ENCODE results near the gene MINK1.
A peak's percentile ranks its signal among the peaks of the same experiment; 100 is the strongest.
"Not testable (repeated sequence)": the region's sequence is repeated elsewhere in the genome, so short reads cannot be mapped to it uniquely, and the experiment has no call there.

Gene MINK1

DNA sequence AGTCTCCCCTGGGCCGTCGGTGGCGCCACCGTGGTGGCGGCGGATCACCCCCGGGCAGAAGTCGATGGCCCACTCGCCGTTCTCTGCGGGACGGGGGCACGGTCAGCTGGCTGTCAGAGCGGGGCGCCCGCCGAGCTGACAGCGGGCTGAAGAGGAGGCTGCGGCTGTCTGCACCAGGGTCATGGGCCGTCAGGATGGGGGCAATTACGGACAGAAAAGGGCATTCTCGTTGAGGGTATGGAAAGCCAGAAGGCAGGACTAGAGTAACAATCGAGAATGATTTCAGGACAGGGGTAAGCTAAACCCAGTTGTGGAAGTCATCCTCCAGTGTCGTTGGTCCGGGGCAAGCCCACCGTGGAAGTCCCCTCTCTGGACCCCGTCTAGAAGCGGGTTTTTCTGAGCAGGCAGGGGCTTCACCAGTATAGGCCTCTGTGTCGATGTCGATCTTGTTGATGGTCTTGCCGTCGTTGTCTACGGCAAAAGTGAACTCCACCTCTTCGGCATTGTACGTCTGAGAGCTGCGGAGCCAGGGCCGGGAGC lies 68.0 kb downstream of the MINK1 start:
- DNase-seq, result no peak

DNA sequence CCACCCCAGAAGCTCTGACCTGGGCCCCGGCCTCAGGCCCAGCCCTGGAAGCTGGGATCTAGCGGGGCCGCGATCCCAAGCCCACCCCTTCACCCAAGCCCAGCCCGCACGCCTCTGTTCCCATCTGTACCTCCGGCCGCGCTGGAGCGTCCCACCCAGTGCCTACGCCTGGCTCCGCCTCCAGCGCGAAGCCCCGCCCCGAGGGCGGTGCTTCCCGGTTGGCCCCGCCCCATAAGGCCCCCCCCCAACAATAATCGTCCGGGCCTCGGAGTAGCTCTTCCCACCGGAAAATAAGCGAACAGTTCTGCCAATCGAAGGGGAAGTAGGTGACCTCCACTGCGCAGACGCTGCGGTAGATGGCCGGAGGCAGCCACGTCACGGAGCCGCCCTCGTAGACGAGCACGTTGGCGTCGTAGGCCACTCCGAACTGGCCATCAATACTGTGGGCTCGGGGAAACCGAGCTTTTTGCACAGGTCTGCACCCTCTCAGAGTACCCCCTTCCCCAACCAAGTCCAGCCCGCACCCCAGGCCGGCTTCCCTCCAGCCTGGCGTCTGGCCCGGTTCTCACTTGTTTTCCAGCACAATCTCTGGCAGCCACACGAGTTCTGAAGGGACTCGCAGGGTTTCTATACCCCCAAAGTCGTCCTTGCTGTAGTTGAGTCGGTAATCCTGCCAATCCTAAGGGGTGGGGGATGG lies 68.7 kb downstream of the MINK1 start:
- DNase-seq, result no peak

DNA sequence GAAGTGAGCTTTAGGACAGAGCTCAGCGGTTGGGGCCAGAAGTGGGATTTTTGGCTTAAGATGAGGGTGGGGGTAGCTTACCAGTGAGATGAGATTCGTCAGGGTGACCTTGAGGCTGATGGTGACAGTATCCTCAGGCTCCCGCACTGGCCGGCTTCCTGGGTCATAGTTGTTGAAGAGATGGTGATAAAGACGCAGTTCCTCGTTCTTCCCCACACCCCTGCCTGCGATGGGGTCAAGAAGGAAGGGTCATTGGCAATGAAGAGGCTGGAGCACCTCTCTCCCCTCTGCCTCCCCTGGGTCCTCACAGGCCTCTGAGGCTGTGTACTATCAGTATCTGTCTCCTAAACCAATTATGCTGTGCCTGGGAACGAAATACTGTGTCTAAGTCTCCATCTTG lies 69.4 kb downstream of the MINK1 start:
- DNase-seq, result no peak

DNA sequence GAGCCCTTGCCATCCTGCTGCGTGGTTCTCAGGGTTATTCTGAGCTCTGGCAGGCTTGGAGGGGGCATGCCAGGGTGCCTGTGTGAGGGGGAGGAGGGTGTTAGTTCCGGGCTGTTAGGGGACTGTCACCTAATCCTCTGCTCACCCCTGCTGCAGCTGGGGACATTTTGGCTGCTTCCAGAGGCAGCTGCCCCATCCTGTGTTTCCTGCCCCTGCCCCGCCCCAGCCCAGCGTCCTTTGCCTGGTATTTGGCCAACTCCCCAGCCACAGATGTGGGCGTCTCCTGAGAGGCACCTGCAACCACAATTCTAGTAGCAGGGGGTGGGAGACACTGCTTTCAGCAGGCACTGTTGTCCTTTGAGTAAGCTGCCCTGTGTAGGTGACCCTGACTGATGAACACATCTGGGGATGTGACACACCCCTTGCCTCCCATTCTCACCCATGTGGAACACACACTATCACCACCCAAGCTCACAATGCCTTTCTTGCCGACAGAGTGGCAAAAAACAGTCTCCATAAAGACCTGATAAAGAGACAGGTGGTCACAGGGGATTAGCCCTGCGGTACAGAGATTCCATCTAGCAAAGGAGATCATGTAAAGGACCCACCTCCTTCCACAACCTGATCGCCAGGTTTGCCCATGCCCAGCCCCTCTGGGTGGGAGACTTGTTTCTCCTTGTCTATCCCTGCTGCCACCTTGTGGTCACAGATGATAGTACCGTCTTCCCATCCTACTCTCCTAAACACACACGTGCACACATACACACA lies 70.1 kb downstream of the MINK1 start, which contains the start of gene CHRNE:
Gene CHRNE, minus strand, starts transcription at position 48 of the 768 bp plus-strand sequence. Its CDS starts 35 bp downstream, at position 13.
- peak; percentile 72 to 79 for DNase-seq

DNA sequence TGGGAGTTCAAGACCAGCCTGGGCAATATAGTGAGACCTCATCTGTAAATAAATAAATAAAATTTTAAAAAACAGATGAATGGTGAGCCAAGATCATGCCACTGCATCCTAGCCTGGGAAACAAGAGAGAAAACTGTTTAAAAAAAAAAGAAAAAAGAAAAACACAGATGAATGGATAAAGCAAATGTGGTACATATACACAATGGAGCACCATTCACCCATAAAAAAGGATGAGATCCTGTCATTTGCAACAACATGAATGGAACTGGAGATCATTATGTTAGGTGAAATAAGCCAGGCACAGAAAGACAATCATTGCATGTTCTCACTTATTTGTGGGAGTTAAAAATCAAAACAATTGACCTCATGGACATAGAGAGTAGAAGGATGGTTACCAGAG lies 73.5 kb downstream of the MINK1 start:
- not testable (repeated sequence) for DNase-seq

DNA sequence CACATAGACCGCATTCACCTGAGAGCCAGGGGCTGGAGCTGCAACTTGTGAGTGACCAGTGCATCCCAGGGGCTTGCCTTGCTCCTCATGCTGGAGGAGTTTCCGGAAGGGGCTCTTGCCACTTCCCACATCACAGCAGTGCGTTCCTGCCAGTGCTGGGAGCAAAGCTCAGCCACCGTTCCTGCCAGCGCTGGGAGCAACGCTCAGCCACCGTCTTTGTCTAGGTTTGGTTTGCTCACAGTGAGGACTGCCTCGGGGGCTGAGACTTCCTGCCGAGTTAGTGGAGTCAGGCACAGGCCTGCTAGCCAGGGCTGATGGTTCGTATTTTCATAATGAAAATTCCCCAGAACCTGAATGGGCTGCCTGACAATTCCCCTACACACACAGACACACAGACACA lies 75.2 kb downstream of the MINK1 start:
- no peak for DNase-seq

DNA sequence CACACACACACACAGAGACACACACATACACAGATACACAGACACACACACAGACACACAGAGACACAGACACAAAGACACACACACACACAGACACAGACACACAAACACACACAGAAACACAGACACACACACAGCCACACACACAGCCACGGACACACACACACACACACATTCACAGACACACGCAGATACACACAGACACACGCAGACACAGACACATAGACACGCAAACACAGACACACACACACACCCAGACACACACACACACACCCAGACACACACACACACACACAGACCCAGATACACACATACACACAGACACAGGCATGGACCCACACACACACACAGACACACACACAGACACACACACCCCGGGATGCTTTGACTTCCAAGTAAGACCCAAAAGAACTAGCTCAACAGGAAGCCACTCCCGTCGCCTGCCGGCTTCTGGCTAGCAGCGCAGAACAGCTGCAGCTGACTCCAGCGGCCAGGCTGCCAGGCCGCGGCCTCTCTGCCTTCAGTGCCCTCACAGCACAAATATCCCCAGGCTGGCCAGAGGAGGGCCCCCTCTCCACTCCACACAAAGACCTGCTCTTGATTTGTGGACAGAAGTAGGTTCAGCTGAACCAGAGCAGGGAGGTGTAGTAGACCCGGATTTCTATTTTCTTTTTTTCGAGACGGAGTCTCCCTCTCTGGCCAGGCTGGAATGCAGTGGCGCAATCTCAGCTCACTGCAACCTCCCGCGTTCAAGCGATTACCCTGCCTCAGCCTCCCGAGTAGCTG lies 75.8 kb downstream of the MINK1 start:
- DNase-seq, result peak; percentile 58 to 62

DNA sequence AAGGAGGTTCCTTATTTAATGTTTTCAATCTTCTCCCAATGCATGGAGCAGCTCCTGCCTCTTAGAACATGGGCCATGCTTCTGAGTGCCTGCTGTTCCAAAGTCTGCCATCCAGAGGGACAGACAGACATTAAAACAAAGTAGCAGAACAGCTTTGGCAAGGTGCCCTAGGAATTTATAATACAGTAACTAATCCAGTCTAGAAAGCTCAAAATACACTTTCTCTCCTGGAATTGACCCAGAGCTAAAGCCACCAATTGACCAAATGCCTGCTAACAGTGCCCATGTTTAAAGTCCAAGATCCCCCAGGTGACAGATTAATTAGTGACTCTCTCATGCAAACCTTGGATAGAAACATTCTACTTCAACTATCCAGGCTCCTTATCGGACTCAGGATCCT lies 80.9 kb downstream of the MINK1 start:
- no peak for DNase-seq

DNA sequence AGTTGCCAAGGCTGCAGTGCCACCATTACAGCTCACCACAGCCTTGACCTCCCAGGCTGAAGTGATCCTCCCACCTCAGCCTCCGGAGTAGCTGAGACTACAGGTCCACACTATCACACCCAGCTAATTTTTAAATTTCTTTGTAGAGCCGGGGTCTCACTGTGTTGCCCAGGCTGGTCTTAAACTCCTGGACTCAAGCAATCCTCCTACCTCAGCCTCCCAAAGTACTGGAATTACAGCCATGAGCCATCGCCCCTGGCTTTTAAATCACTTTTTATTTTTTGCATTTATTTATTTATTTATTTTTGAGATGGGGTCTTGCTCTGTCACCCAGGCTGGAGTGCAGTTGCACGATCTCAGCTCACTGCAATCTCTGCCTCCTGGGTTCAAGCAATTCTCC lies 81.4 kb downstream of the MINK1 start:
- DNase-seq, result not testable (repeated sequence)

DNA sequence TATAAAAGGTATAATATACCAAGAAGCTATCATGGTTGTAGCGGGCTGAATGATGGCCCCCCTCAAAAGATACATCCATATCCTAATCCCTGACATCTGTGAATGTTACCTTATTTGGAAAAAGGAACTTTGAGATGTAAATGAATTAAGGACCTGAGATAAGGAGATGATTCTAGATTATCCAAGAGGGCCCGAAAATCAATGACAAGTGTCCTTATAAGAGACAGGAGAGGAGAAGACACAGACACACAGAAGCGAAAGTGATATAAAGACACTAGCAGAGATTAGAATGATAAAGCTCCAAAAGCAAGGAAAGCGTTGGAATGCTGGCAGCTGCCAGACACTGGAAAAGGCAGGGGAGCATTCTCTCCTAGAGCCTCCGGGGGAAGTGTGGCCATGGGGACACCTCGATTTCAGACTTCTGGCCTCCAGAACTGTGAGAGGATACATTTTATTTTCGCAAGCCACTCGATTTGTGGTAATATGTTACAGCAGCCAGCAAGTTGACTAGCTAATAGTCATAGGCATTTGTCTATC lies 86.4 kb downstream of the MINK1 start:
- no peak for DNase-seq

DNA sequence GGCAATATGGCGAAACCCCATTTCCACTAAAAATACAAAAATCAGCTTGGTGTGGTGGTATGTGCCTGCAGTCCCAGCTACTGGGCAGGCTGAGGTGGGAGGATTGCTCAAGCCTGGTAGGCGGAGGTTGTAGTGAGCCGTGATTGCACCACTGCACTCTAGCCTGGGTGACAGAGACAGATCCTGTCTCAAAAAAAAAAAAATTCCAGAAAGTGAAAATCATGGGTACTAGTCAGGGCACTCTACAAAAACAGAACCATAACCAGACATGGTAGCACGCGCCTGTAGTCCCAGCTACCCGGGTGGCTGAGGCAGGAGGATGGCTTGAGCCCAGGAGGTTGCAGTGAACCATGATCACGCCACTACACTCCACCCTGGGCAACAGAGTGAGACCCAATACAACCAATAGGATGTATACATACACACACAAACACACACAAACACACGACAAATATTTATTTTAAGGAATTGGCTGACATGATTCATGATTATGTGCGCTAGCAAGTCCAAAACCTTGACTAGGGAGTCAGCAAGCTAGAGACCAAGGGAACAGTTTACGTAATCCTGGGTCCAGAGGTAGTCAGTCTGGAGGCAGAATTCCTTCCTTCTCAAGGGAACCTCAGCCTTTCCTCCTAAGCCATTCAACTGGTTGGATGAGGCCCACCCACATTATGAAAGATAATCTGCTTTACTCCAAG lies 87.4 kb downstream of the MINK1 start:
- no peak for DNase-seq

DNA sequence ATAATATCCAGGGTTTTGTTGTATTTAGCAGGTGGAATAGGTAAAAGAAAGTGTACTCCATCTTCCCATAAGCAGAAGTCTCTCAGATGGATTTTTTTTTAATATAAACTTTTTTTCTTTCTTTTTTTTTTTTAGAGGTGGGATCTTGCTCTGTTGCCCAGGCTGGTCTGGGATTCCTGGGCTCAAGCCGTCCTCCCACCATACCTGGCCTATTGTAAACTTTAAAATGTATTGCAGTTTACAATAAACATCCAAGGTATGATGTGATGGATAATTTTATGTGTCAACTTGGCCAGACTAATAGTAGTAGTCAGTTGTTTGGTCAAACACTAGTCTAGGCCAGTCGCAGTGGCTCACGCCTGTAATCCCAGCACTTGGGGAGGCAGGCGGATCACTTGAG lies 88.2 kb downstream of the MINK1 start:
- DNase-seq, result no peak

DNA sequence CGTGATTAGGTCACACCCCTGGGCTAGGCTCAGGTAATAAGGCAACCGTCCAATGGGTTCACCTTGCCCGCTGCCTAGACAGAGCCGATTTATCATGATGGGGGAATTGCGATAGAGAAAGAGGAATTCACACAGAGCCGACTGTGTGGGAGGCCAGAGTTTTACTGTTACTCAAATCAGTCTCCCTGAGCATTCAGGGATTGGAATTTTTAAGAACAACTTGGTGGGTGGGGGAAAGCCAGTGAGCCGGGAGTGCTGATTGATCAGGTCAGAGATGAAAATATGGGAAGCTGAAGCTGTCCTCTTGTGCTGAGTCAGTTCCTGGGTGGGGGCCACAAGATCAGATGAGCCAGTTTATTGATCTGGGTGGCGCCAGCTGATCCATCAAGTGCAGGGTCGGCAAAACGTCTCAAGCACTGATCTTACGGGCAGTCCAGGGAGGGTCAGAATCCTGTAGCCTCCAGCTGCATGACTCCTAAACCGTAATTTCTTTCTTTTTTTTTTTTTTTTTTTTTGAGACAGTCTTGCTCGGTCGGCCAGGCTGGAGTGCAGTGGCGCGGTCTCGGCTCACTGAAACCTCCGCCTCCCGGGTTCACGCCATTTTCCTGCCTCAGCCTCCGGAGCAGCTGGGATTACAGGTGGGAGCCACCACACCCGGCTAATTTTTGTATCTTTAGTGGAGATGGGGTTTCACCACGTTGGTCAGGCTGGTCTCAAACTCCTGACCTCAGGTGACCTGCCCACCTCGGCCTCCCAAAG lies 93.6 kb downstream of the MINK1 start:
- not testable (repeated sequence) for DNase-seq

DNA sequence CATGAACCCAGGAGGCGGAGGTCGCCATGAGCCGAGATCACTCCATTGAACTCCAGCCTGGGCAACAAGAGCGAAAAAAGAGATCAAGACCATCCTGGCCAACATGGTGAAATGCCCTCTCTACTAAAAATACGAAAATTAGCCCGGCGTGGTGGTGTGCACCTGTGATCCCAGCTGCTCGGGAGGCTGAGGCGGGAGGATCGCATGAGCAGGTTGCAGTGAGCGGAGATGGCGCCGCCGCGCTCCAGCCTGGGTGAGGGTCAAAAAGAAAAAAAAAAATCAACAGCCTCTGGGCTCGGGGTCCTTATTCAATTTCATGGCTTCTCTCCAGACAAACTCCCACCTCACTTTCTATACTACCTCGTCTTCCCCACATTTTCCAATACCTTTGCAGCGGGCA lies 95.7 kb downstream of the MINK1 start:
- no peak for DNase-seq

DNA sequence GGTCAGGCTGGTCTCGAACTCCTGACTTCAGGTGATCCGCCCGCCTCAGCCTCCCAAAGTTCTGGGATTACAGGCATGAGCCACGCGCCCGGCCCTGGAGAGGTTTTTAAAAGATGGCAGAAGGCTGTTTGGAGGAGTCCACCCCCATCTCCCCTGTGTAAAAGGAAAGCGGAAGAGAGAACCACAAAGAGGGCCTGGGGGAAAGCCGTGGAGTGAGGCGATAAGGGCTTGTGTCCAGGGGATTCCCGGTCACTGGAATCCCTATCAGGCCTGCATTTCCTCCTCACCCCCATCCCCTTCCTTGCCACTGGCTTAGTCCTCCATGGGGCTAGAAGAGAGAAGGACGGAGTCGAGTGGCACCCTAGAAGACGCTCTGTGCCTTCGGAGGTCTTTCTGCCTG lies 98.8 kb downstream of the MINK1 start, which contains the start of gene GP1BA:
Gene GP1BA, plus strand, starts transcription at position 315 of the 400 bp plus-strand sequence. CDS start 328 bp downstream, outside the sequence.
- DNase-seq, result no peak

DNA sequence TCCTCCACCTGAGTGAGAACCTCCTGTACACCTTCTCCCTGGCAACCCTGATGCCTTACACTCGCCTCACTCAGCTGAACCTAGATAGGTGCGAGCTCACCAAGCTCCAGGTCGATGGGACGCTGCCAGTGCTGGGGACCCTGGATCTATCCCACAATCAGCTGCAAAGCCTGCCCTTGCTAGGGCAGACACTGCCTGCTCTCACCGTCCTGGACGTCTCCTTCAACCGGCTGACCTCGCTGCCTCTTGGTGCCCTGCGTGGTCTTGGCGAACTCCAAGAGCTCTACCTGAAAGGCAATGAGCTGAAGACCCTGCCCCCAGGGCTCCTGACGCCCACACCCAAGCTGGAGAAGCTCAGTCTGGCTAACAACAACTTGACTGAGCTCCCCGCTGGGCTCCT lies 99.6 kb downstream of the MINK1 start:
- DNase-seq, result no peak

DNA sequence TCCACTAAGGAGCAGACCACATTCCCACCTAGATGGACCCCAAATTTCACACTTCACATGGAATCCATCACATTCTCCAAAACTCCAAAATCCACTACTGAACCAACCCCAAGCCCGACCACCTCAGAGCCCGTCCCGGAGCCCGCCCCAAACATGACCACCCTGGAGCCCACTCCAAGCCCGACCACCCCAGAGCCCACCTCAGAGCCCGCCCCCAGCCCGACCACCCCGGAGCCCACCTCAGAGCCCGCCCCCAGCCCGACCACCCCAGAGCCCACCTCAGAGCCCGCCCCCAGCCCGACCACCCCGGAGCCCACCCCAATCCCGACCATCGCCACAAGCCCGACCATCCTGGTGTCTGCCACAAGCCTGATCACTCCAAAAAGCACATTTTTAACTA lies 100.5 kb downstream of the MINK1 start:
- DNase-seq, result no peak

DNA sequence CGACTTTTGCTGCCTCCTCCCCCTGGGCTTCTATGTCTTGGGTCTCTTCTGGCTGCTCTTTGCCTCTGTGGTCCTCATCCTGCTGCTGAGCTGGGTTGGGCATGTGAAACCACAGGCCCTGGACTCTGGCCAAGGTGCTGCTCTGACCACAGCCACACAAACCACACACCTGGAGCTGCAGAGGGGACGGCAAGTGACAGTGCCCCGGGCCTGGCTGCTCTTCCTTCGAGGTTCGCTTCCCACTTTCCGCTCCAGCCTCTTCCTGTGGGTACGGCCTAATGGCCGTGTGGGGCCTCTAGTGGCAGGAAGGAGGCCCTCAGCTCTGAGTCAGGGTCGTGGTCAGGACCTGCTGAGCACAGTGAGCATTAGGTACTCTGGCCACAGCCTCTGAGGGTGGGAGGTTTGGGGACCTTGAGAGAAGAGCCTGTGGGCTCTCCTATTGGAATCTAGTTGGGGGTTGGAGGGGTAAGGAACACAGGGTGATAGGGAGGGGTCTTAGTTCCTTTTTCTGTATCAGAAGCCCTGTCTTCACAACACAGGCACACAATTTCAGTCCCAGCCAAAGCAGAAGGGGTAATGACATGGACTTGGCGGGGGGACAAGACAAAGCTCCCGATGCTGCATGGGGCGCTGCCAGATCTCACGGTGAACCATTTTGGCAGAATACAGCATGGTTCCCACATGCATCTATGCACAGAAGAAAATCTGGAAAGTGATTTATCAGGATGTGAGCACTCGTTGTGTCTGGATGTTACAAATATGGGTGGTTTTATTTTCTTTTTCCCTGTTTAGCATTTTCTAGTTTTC lies 101.2 kb downstream of the MINK1 start:
- no peak for DNase-seq

DNA sequence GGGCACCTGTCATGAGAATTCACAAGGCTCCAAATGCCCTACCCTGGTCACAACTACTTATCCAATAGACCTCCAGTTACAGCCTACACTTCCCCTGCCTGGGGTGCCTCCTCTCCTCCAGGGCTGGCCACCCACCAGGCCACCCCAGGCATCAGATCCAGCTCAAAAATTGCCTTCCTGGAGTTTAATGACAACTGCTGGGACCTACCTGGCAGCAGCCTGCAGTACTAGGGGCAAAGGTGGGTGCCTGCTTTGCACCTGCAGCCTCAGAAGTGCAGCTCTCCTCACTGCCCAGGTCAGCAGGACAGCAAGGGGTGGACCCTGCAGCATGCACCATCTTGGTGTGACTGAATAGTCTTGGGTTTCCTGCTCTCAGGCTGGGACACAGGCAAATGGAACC lies 102.5 kb downstream of the MINK1 start:
- DNase-seq, result no peak

DNA sequence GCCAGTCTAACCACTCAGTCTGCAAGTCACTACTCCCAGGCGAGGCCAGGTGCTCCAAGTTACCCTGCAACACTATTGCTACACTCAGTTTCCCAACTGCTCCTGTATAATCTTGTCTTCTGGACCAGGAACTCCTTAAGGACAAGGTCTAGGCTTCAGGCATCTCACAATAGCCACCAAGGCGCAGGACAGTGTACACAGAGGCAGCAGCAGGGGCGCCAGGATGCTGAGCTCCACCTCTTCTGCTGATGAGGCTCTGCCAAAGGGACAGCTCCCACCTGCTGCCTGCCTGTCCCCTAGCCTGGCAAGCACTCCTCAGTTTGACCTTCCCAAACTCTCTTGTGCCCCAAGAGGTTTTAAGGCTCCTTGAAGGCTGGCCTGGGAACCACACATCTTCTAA lies 103.3 kb downstream of the MINK1 start:
- no peak for DNase-seq

DNA sequence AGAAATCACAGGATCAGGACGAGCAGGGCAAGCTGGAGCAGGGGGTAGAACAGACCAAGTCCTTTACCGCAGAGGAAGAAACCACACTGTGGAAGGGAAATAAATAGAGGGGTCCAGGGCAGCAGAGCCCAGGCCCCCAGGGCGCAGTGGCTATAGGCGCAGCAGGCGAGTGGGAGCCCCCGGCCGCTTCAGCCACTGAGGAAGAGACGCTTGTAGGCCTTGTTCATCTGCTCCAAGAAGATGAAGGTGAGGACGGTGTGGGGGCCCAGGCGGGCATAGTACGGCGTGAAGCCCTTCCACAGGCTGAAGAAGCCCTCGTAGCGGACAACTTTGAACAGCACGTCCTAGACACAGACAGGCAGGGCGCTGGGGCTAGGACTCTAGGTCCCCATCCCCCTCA lies 104.4 kb downstream of the MINK1 start:
- no peak for DNase-seq
